SK-N-SH treated with all-trans-retinoic acid at 6 μM for 48 hours (cell line): Measurements from ENCODE around the gene TBC1D16.

ENCODE experiments used
- BACH2 ChIP-seq: fragments of 250-450 bp; sonication (Bioruptor Pico); IDR thresholded peaks from 2 replicates; pipeline ENCODE4 v1.9.0; 2021; ENCODE audit warnings: mild to moderate bottlenecking, borderline replicate concordance
- CREB5 ChIP-seq: fragments of 250-450 bp; sonication (Bioruptor Pico); IDR thresholded peaks from 2 replicates; pipeline ENCODE4 v1.5.1; 2020; ENCODE audit warnings: low read depth, mild to moderate bottlenecking, moderate library complexity
- CSDC2 ChIP-seq: fragments of 250-450 bp; sonication (Bioruptor Pico); IDR thresholded peaks from 2 replicates; pipeline ENCODE4 v1.5.0; 2020; ENCODE audit warnings: mild to moderate bottlenecking, moderate library complexity
- ISL1 ChIP-seq: fragments of 250-450 bp; sonication (Bioruptor Pico); IDR thresholded peaks from 2 replicates; pipeline ENCODE4 v2.1.2; 2022; ENCODE audit warnings: mild to moderate bottlenecking, moderate library complexity
- PATZ1 ChIP-seq: fragments of 250-450 bp; sonication (Bioruptor Pico); IDR thresholded peaks from 2 replicates; pipeline ENCODE4 v1.8.0; 2020; ENCODE audit warnings: mild to moderate bottlenecking, moderate library complexity, borderline replicate concordance
- POU6F1 ChIP-seq: fragments of 250-450 bp; sonication (Bioruptor Pico); IDR thresholded peaks from 2 replicates; pipeline ENCODE4 v1.8.0; 2021; ENCODE audit warnings: low read depth, mild to moderate bottlenecking, moderate library complexity, borderline replicate concordance
- RARB ChIP-seq: fragments of 250-450 bp; sonication (Bioruptor Pico); IDR thresholded peaks from 2 replicates; pipeline ENCODE4 v1.8.0; 2021; ENCODE audit warnings: mild to moderate bottlenecking, moderate library complexity
- ZFP30 ChIP-seq: fragments of 450-650 bp; formaldehyde crosslinking; IDR thresholded peaks from 2 replicates; pipeline ENCODE4 v1.5.0; 2022; ENCODE audit warnings: mild to moderate bottlenecking, moderate library complexity
- TF ChIP-seq, protein P1 (sequence below): fragments of 250-450 bp; sonication (Bioruptor Pico); IDR thresholded peaks from 2 replicates; pipeline ENCODE4 v1.5.0; 2020; ENCODE audit warnings: mild to moderate bottlenecking, moderate library complexity

DNA sequence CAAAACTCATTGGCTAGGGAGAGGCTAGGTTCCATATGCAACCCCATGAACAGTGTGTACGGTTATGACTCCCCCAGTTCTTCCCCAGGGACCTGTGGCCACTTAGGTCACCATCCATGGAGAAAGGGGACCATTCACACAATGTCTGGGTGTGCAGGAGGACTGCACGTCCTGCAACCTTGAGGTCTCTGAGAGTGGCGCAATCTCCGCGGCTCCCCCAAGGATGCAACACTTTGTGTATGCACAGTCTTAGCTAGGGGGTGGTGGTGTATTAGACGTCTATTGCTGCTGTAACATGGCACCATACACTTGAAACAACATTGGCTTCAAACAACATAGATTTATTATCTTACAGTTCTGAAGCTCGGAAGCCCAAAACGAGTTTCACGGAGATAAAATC is 130.8 kb downstream of the TBC1D16 start:
- TF ChIP-seq RARB (CRISPR knock-in tag) (no peak), CREB5 (CRISPR knock-in tag) (no peak), POU6F1 (CRISPR knock-in tag) (no peak), ZFP30 (CRISPR knock-in tag) (no peak), BACH2 (CRISPR knock-in tag) (no peak), PATZ1 (CRISPR knock-in tag) (no peak), ISL1 (no peak), CSDC2 (no peak)
- TF ChIP-seq, protein P1, sequence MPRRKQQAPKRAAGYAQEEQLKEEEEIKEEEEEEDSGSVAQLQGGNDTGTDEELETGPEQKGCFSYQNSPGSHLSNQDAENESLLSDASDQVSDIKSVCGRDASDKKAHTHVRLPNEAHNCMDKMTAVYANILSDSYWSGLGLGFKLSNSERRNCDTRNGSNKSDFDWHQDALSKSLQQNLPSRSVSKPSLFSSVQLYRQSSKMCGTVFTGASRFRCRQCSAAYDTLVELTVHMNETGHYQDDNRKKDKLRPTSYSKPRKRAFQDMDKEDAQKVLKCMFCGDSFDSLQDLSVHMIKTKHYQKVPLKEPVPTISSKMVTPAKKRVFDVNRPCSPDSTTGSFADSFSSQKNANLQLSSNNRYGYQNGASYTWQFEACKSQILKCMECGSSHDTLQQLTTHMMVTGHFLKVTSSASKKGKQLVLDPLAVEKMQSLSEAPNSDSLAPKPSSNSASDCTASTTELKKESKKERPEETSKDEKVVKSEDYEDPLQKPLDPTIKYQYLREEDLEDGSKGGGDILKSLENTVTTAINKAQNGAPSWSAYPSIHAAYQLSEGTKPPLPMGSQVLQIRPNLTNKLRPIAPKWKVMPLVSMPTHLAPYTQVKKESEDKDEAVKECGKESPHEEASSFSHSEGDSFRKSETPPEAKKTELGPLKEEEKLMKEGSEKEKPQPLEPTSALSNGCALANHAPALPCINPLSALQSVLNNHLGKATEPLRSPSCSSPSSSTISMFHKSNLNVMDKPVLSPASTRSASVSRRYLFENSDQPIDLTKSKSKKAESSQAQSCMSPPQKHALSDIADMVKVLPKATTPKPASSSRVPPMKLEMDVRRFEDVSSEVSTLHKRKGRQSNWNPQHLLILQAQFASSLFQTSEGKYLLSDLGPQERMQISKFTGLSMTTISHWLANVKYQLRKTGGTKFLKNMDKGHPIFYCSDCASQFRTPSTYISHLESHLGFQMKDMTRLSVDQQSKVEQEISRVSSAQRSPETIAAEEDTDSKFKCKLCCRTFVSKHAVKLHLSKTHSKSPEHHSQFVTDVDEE (CRISPR knock-in tag), result no peak
